Measurements from ENCODE around the gene GNA14. TPM values are rescaled to one million over a fixed set of nuclear protein-coding genes. Genes with fewer than 3 reads are reported as not detected.

Gene GNA14
- total RNA-seq, 1 donor from 2014 or later: 0.14 TPM

- H3K9me3 Mint-ChIP-seq (ENCODE audit: low read depth): no peaks in the 10 kb centered on the region
- no peak overlapping the region for H3K4me3 Mint-ChIP-seq (ENCODE audit: low read depth)
- no peak for DNase-seq (ENCODE audit: low spot score, unreplicated experiment)
- peaks cover 4% of the 10 kb centered on the region for H3K27me3 Mint-ChIP-seq
- H3K4me1 Mint-ChIP-seq (ENCODE audit: low read depth): peaks cover 16% of the 10 kb centered on the region
- no peak overlapping the region for H3K27ac Mint-ChIP-seq
- H3K36me3 Mint-ChIP-seq (ENCODE audit: insufficient read depth): no peaks in the 10 kb centered on the region
- TF ChIP-seq CTCF (IDR thresholded peaks at IDR 0.05; ENCODE audit: unreplicated experiment): no peak
Measured at GRCh38 chr9:77594963-77595362, 53.2 kb downstream of the GNA14 start.

GRCh38 chr9:77593528-77593927 lies 54.6 kb downstream of the GNA14 start:
- H3K4me1 Mint-ChIP-seq (ENCODE audit: low read depth): peaks cover 24% of the 10 kb centered on the region
- TF ChIP-seq CTCF (IDR thresholded peaks at IDR 0.05; ENCODE audit: unreplicated experiment): no peak

GRCh38 chr9:77592476-77592875 lies 55.6 kb downstream of the GNA14 start:
- no peaks in the 10 kb centered on the region for H3K36me3 Mint-ChIP-seq (ENCODE audit: insufficient read depth)
- H3K4me3 Mint-ChIP-seq (ENCODE audit: low read depth): no peak overlapping the region
- no peak for DNase-seq (ENCODE audit: low spot score, unreplicated experiment)
- H3K27ac Mint-ChIP-seq: no peak overlapping the region
- TF ChIP-seq CTCF (IDR thresholded peaks at IDR 0.05; ENCODE audit: unreplicated experiment): no peak
- peaks cover 4% of the 10 kb centered on the region for H3K27me3 Mint-ChIP-seq
- peaks cover 22% of the 10 kb centered on the region for H3K4me1 Mint-ChIP-seq (ENCODE audit: low read depth)
- no peaks in the 10 kb centered on the region for H3K9me3 Mint-ChIP-seq (ENCODE audit: low read depth)

More at GRCh38 chr9:77593528-77593927, 54.6 kb downstream of the GNA14 start:
- no peak for DNase-seq (ENCODE audit: low spot score, unreplicated experiment)
- Mint-ChIP-seq H3K36me3 (ENCODE audit: insufficient read depth) (no peaks in the 10 kb centered on the region), H3K9me3 (ENCODE audit: low read depth) (no peaks in the 10 kb centered on the region), H3K4me3 (ENCODE audit: low read depth) (no peak overlapping the region), H3K27me3 (peaks cover 4% of the 10 kb centered on the region), H3K27ac (no peak overlapping the region)

GRCh38 chr9:77589046-77589795 lies 58.9 kb downstream of the GNA14 start:
- TF ChIP-seq CTCF (IDR thresholded peaks at IDR 0.05; ENCODE audit: unreplicated experiment): no peak
- peaks cover 4% of the 10 kb centered on the region for H3K27me3 Mint-ChIP-seq
- no peak overlapping the region for H3K27ac Mint-ChIP-seq
- H3K4me1 Mint-ChIP-seq (ENCODE audit: low read depth): peaks cover 10% of the 10 kb centered on the region
- H3K9me3 Mint-ChIP-seq (ENCODE audit: low read depth): no peaks in the 10 kb centered on the region
- no peak for DNase-seq (ENCODE audit: low spot score, unreplicated experiment)
- no peaks in the 10 kb centered on the region for H3K36me3 Mint-ChIP-seq (ENCODE audit: insufficient read depth)
- no peak overlapping the region for H3K4me3 Mint-ChIP-seq (ENCODE audit: low read depth)

- peaks cover 10% of the 10 kb centered on the region for H3K4me1 Mint-ChIP-seq (ENCODE audit: low read depth)
- H3K27ac Mint-ChIP-seq: no peak overlapping the region
- no peak for DNase-seq (ENCODE audit: low spot score, unreplicated experiment)
- H3K4me3 Mint-ChIP-seq (ENCODE audit: low read depth): no peak overlapping the region
- H3K27me3 Mint-ChIP-seq: peaks cover 5% of the 10 kb centered on the region
- H3K36me3 Mint-ChIP-seq (ENCODE audit: insufficient read depth): no peaks in the 10 kb centered on the region
- no peaks in the 10 kb centered on the region for H3K9me3 Mint-ChIP-seq (ENCODE audit: low read depth)
- TF ChIP-seq CTCF (IDR thresholded peaks at IDR 0.05; ENCODE audit: unreplicated experiment): no peak
Measured at GRCh38 chr9:77588271-77588937, 59.7 kb downstream of the GNA14 start.
